Breast epithelium (tissue), 3 donors: Measurements from ENCODE around the gene GOLGA6L9.
"Not testable (repeated sequence)": the region's sequence is repeated elsewhere in the genome, so short reads cannot be mapped to it uniquely, and the experiment has no call there.

ENCODE experiments used
- POLR2A ChIP-seq: fragments of 450-650 bp; IDR thresholded peaks from one replicate; pipeline ENCODE4 v1.6.1; 2016; ENCODE audit warnings: antibody characterized with exemption, mild to moderate bottlenecking, moderate library complexity
- POLR2AphosphoS5 ChIP-seq, 3 donors: sonication (generic); formaldehyde crosslinking; IDR thresholded peaks; one replicate each; pipeline ENCODE4 v1.6.1; 2017; ENCODE audit warnings: antibody characterized with exemption in 3 of 3
- TF ChIP-seq, protein P1 (sequence below), 3 donors: fragments of 450-650 bp; IDR thresholded peaks; one replicate each; pipeline ENCODE4 v1.5.1; 2016 to 2017; ENCODE audit warnings: antibody characterized with exemption in 3 of 3, mild to moderate bottlenecking in 3 of 3, moderate library complexity in 3 of 3

GRCh38 chr15:82390152-82390551, 39.5 kb upstream of the GOLGA6L9 start:
- TF ChIP-seq POLR2A; POLR2AphosphoS5 (IDR thresholded peaks at IDR 0.05): not testable (repeated sequence)
- TF ChIP-seq, protein P1, sequence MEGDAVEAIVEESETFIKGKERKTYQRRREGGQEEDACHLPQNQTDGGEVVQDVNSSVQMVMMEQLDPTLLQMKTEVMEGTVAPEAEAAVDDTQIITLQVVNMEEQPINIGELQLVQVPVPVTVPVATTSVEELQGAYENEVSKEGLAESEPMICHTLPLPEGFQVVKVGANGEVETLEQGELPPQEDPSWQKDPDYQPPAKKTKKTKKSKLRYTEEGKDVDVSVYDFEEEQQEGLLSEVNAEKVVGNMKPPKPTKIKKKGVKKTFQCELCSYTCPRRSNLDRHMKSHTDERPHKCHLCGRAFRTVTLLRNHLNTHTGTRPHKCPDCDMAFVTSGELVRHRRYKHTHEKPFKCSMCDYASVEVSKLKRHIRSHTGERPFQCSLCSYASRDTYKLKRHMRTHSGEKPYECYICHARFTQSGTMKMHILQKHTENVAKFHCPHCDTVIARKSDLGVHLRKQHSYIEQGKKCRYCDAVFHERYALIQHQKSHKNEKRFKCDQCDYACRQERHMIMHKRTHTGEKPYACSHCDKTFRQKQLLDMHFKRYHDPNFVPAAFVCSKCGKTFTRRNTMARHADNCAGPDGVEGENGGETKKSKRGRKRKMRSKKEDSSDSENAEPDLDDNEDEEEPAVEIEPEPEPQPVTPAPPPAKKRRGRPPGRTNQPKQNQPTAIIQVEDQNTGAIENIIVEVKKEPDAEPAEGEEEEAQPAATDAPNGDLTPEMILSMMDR (IDR thresholded peaks at IDR 0.05): not testable (repeated sequence)
